ENCODE data around the gene TMTC1.

DNA sequence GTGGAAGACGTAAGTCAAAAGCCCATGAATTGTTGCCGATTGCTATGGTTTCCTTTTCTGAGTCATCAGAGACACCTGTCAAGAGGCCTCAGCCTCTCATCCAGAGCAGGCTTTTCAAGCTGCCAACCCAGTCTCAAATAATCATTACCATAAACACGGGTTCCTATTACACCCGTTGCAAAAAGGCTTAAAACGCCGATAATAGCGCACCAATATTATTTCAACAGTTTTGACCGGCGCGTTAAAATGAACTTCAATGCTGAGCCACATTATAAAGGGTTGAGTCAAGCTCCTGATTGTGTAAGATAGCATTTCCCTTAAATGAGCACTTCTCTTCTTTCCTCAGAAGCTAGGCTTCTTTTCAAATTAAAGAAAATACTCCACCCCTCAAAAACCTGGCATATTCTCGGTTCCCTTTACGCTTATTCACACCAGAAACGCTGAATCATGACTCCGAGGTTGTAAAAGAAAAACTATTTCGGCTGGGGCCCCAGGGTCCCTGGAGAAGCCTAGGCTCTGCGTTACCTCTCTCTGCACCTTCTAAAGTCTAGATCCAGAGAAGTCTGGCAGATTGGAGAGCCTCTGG, 1.4 kb downstream of the TMTC1 start:
- TF ChIP-seq, protein P1, sequence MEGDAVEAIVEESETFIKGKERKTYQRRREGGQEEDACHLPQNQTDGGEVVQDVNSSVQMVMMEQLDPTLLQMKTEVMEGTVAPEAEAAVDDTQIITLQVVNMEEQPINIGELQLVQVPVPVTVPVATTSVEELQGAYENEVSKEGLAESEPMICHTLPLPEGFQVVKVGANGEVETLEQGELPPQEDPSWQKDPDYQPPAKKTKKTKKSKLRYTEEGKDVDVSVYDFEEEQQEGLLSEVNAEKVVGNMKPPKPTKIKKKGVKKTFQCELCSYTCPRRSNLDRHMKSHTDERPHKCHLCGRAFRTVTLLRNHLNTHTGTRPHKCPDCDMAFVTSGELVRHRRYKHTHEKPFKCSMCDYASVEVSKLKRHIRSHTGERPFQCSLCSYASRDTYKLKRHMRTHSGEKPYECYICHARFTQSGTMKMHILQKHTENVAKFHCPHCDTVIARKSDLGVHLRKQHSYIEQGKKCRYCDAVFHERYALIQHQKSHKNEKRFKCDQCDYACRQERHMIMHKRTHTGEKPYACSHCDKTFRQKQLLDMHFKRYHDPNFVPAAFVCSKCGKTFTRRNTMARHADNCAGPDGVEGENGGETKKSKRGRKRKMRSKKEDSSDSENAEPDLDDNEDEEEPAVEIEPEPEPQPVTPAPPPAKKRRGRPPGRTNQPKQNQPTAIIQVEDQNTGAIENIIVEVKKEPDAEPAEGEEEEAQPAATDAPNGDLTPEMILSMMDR (IDR thresholded peaks at IDR 0.05) = no peak
- TF ChIP-seq POLR2A (IDR thresholded peaks at IDR 0.05) = no peak

Data from heart left ventricle (tissue), 13 donors.